Epithelial cell of prostate (primary cell): ENCODE results near the gene MCRIP1.

Experiments
- DNase-seq: peaks from one replicate; pipeline ENCODE4 v3.0.0-alpha.2; 2011; ENCODE audit warnings: low read depth, low spot score
- H3K27ac ChIP-seq: fragments of 450-650 bp; 2 replicates; pipeline ENCODE4 v1.5.1; 2017; ENCODE audit warnings: mild to moderate bottlenecking

The MCRIP1 gene

GRCh38 chr17:81807210-81807719 is 25.8 kb downstream of the MCRIP1 start:
- DNase-seq, result no peak

GRCh38 chr17:81806461-81807209 is 26.5 kb downstream of the MCRIP1 start:
- no peak overlapping the region for H3K27ac ChIP-seq
- no peak for DNase-seq

More at GRCh38 chr17:81807210-81807719, 25.8 kb downstream of the MCRIP1 start:
- H3K27ac ChIP-seq, result no peak overlapping the region

- no peak for DNase-seq
- no peak overlapping the region for H3K27ac ChIP-seq
Measured at GRCh38 chr17:81805707-81806460, 27.2 kb downstream of the MCRIP1 start.

GRCh38 chr17:81804559-81805399 is 28.3 kb downstream of the MCRIP1 start:
- DNase-seq, result no peak
- no peak overlapping the region for H3K27ac ChIP-seq

GRCh38 chr17:81803728-81804558 is 29.1 kb downstream of the MCRIP1 start, which contains the start of gene GCGR:
Gene GCGR, plus strand, starts transcription at chr17:81804150. Its CDS starts 4,869 bp downstream, at chr17:81809019.
- no peak within 1 kb of the TSS for H3K27ac ChIP-seq

GRCh38 chr17:81802856-81803643 is 30.0 kb downstream of the MCRIP1 start:
- no peak for DNase-seq
- no peak overlapping the region for H3K27ac ChIP-seq

More at GRCh38 chr17:81803728-81804558, 29.1 kb downstream of the MCRIP1 start, which contains the start of gene GCGR:
- DNase-seq, result no peak

- DNase-seq, result no peak
- H3K27ac ChIP-seq, result no peak overlapping the region
Measured at GRCh38 chr17:81802048-81802758, 30.9 kb downstream of the MCRIP1 start.

GRCh38 chr17:81801327-81801726 is 31.8 kb downstream of the MCRIP1 start:
- DNase-seq, result no peak
- H3K27ac ChIP-seq, result no peak overlapping the region

GRCh38 chr17:81794509-81794908 is 38.6 kb downstream of the MCRIP1 start:
- no peak overlapping the region for H3K27ac ChIP-seq
- DNase-seq, result no peak

- no peak for DNase-seq
Measured at GRCh38 chr17:81794074-81794476, 39.0 kb downstream of the MCRIP1 start.

GRCh38 chr17:81792675-81793615 is 40.1 kb downstream of the MCRIP1 start:
- no peak overlapping the region for H3K27ac ChIP-seq
- DNase-seq, result no peak

More at GRCh38 chr17:81794074-81794476, 39.0 kb downstream of the MCRIP1 start:
- H3K27ac ChIP-seq, result no peak overlapping the region
